ENCODE results near the gene TTF2. TPM values are rescaled to one million over a fixed set of nuclear protein-coding genes. Genes with fewer than 3 reads are reported as not detected.
A peak's percentile ranks its signal among the peaks of the same experiment; 100 is the strongest.

The TTF2 gene
- total RNA-seq, 1 donor from 2014 or later: 36.1 TPM

- Histone ChIP-seq H3K9me3 (ENCODE audit: low read depth) (no peaks in the 10 kb centered on the region), H3K36me3 (no peaks in the 10 kb centered on the region), H3K4me1 (no peaks in the 10 kb centered on the region), H3K4me2 (no peak overlapping the region), H3K27ac (no peak overlapping the region), H4K20me1 (ENCODE audit: low read depth) (no peaks in the 10 kb centered on the region), H3K79me2 (ENCODE audit: low read depth) (no peaks in the 10 kb centered on the region), H3K9ac (no peak overlapping the region), H3K4me3 (no peak overlapping the region), H3K27me3 (no peaks in the 10 kb centered on the region), H2AFZ (replicated peaks) (no peak overlapping the region), H3F3A (ENCODE audit: low read depth) (no peaks in the 10 kb centered on the region)
- H3K4me3 Mint-ChIP-seq: no peak overlapping the region
- no peaks in the 10 kb centered on the region for H3K9me3 Mint-ChIP-seq
- no peak for DNase-seq (ENCODE audit: low spot score)
- no peak overlapping the region for H3K27ac Mint-ChIP-seq
- H3K36me3 Mint-ChIP-seq: peaks cover 16% of the 10 kb centered on the region
- TF ChIP-seq EZH2phosphoT487 (IDR thresholded peaks at IDR 0.05): no peak
- no peak for TF ChIP-seq EZH2 (IDR thresholded peaks at IDR 0.05)
- no peak for TF ChIP-seq CTCF (IDR thresholded peaks at IDR 0.05)
- peaks cover 22% of the 10 kb centered on the region for H3K4me1 Mint-ChIP-seq
- peaks cover 3% of the 10 kb centered on the region for H3K27me3 Mint-ChIP-seq (ENCODE audit: insufficient read depth, low read depth)
These were observed 32.5 kb downstream of the TTF2 start for GRCh38 chr1:117092594-117092993.

GRCh38 chr1:117093091-117093534 is 33.0 kb downstream of the TTF2 start:
- Mint-ChIP-seq H3K9me3 (no peaks in the 10 kb centered on the region), H3K36me3 (peaks cover 17% of the 10 kb centered on the region), H3K4me3 (no peak overlapping the region), H3K27ac (peak overlapping the region; percentile 18), H3K4me1 (peaks cover 22% of the 10 kb centered on the region), H3K27me3 (ENCODE audit: insufficient read depth, low read depth) (peaks cover 3% of the 10 kb centered on the region)
- Histone ChIP-seq H2AFZ (replicated peaks) (no peak overlapping the region), H3K79me2 (ENCODE audit: low read depth) (no peaks in the 10 kb centered on the region), H3K27me3 (no peaks in the 10 kb centered on the region), H4K20me1 (ENCODE audit: low read depth) (no peaks in the 10 kb centered on the region), H3F3A (ENCODE audit: low read depth) (no peaks in the 10 kb centered on the region), H3K9me3 (ENCODE audit: low read depth) (no peaks in the 10 kb centered on the region), H3K9ac (no peak overlapping the region), H3K4me3 (no peak overlapping the region), H3K4me2 (no peak overlapping the region), H3K4me1 (no peaks in the 10 kb centered on the region), H3K27ac (no peak overlapping the region), H3K36me3 (no peaks in the 10 kb centered on the region)
- peak; percentile 19 for DNase-seq (ENCODE audit: low spot score)
- TF ChIP-seq CTCF (IDR thresholded peaks at IDR 0.05) (no peak), EZH2 (IDR thresholded peaks at IDR 0.05) (no peak), EZH2phosphoT487 (IDR thresholded peaks at IDR 0.05) (no peak)

- H3K4me1 Mint-ChIP-seq: peaks cover 22% of the 10 kb centered on the region
- peaks cover 3% of the 10 kb centered on the region for H3K27me3 Mint-ChIP-seq (ENCODE audit: insufficient read depth, low read depth)
- H3K4me3 ChIP-seq: no peak overlapping the region
- peak; percentile 22 for DNase-seq (ENCODE audit: low spot score)
- H3K36me3 Mint-ChIP-seq: peaks cover 17% of the 10 kb centered on the region
- H4K20me1 ChIP-seq (ENCODE audit: low read depth): no peaks in the 10 kb centered on the region
- peak overlapping the region; percentile 81 for H3K27ac Mint-ChIP-seq
- TF ChIP-seq EZH2phosphoT487 (IDR thresholded peaks at IDR 0.05) (no peak), EZH2 (IDR thresholded peaks at IDR 0.05) (no peak), CTCF (IDR thresholded peaks at IDR 0.05) (peak; percentile 36)
- H3F3A ChIP-seq (ENCODE audit: low read depth): no peaks in the 10 kb centered on the region
- H3K27ac ChIP-seq: no peak overlapping the region
- no peak overlapping the region for H2AFZ ChIP-seq (replicated peaks)
- no peak overlapping the region for H3K4me3 Mint-ChIP-seq
- H3K36me3 ChIP-seq: no peaks in the 10 kb centered on the region
- H3K27me3 ChIP-seq: no peaks in the 10 kb centered on the region
- no peak overlapping the region for H3K4me2 ChIP-seq
- no peak overlapping the region for H3K9ac ChIP-seq
- no peaks in the 10 kb centered on the region for H3K9me3 Mint-ChIP-seq
- H3K79me2 ChIP-seq (ENCODE audit: low read depth): no peaks in the 10 kb centered on the region
- H3K9me3 ChIP-seq (ENCODE audit: low read depth): no peaks in the 10 kb centered on the region
- no peaks in the 10 kb centered on the region for H3K4me1 ChIP-seq
These were observed 33.9 kb downstream of the TTF2 start for GRCh38 chr1:117093870-117094621.
